Measurements from ENCODE around the gene ANGEL2. TPM values are rescaled to one million over a fixed set of nuclear protein-coding genes. Genes with fewer than 3 reads are reported as not detected.

Gene ANGEL2
- total and polyA plus RNA-seq, 2 experiments from 2014 or later, result 15.2 to 49.6 TPM

DNA sequence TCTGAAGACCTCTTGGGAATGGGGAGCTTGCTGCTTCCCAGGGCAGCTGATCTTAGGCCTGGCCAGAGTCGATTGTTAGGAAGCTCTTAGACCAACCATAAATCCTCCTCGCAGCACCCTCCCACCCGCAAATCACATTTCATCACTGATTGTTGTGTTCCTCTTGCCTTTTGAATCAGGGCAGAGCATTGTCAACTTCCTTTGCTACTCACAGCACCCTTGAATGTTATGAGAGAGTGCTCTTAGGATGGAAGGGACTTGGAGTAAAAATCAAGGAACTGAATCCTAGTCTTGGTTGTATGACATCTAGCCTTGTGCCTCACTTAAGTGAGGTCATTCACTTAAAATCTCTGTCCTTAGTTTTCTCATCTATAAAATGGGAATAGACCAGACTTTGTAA lies 62.3 kb downstream of the ANGEL2 start (continued):
- TF ChIP-seq, protein P1, sequence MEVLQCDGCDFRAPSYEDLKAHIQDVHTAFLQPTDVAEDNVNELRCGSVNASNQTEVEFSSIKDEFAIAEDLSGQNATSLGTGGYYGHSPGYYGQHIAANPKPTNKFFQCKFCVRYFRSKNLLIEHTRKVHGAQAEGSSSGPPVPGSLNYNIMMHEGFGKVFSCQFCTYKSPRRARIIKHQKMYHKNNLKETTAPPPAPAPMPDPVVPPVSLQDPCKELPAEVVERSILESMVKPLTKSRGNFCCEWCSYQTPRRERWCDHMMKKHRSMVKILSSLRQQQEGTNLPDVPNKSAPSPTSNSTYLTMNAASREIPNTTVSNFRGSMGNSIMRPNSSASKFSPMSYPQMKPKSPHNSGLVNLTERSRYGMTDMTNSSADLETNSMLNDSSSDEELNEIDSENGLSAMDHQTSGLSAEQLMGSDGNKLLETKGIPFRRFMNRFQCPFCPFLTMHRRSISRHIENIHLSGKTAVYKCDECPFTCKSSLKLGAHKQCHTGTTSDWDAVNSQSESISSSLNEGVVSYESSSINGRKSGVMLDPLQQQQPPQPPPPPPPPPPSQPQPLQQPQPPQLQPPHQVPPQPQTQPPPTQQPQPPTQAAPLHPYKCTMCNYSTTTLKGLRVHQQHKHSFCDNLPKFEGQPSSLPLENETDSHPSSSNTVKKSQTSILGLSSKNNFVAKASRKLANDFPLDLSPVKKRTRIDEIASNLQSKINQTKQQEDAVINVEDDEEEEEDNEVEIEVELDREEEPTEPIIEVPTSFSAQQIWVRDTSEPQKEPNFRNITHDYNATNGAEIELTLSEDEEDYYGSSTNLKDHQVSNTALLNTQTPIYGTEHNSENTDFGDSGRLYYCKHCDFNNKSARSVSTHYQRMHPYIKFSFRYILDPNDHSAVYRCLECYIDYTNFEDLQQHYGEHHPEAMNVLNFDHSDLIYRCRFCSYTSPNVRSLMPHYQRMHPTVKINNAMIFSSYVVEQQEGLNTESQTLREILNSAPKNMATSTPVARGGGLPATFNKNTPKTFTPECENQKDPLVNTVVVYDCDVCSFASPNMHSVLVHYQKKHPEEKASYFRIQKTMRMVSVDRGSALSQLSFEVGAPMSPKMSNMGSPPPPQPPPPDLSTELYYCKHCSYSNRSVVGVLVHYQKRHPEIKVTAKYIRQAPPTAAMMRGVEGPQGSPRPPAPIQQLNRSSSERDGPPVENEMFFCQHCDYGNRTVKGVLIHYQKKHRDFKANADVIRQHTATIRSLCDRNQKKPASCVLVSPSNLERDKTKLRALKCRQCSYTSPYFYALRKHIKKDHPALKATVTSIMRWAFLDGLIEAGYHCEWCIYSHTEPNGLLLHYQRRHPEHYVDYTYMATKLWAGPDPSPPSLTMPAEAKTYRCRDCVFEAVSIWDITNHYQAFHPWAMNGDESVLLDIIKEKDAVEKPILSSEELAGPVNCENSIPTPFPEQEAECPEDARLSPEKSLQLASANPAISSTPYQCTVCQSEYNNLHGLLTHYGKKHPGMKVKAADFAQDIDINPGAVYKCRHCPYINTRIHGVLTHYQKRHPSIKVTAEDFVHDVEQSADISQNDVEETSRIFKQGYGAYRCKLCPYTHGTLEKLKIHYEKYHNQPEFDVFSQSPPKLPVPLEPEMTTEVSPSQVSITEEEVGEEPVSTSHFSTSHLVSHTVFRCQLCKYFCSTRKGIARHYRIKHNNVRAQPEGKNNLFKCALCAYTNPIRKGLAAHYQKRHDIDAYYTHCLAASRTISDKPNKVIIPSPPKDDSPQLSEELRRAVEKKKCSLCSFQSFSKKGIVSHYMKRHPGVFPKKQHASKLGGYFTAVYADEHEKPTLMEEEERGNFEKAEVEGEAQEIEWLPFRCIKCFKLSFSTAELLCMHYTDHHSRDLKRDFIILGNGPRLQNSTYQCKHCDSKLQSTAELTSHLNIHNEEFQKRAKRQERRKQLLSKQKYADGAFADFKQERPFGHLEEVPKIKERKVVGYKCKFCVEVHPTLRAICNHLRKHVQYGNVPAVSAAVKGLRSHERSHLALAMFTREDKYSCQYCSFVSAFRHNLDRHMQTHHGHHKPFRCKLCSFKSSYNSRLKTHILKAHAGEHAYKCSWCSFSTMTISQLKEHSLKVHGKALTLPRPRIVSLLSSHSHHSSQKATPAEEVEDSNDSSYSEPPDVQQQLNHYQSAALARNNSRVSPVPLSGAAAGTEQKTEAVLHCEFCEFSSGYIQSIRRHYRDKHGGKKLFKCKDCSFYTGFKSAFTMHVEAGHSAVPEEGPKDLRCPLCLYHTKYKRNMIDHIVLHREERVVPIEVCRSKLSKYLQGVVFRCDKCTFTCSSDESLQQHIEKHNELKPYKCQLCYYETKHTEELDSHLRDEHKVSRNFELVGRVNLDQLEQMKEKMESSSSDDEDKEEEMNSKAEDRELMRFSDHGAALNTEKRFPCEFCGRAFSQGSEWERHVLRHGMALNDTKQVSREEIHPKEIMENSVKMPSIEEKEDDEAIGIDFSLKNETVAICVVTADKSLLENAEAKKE (CRISPR knock-in tag; IDR thresholded peaks at IDR 0.05), result no peak
- no peak for TF ChIP-seq JUNB (IDR thresholded peaks at IDR 0.05; ENCODE audit: unreplicated experiment)
- TF ChIP-seq ZNF114 (CRISPR knock-in tag; IDR thresholded peaks at IDR 0.05), result no peak
- TF ChIP-seq, protein P2, sequence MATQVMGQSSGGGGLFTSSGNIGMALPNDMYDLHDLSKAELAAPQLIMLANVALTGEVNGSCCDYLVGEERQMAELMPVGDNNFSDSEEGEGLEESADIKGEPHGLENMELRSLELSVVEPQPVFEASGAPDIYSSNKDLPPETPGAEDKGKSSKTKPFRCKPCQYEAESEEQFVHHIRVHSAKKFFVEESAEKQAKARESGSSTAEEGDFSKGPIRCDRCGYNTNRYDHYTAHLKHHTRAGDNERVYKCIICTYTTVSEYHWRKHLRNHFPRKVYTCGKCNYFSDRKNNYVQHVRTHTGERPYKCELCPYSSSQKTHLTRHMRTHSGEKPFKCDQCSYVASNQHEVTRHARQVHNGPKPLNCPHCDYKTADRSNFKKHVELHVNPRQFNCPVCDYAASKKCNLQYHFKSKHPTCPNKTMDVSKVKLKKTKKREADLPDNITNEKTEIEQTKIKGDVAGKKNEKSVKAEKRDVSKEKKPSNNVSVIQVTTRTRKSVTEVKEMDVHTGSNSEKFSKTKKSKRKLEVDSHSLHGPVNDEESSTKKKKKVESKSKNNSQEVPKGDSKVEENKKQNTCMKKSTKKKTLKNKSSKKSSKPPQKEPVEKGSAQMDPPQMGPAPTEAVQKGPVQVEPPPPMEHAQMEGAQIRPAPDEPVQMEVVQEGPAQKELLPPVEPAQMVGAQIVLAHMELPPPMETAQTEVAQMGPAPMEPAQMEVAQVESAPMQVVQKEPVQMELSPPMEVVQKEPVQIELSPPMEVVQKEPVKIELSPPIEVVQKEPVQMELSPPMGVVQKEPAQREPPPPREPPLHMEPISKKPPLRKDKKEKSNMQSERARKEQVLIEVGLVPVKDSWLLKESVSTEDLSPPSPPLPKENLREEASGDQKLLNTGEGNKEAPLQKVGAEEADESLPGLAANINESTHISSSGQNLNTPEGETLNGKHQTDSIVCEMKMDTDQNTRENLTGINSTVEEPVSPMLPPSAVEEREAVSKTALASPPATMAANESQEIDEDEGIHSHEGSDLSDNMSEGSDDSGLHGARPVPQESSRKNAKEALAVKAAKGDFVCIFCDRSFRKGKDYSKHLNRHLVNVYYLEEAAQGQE (IDR thresholded peaks at IDR 0.05; ENCODE audit: unreplicated experiment), result no peak
- no peak for TF ChIP-seq EZH2 (IDR thresholded peaks at IDR 0.05; ENCODE audit: low read depth, unreplicated experiment)

GRCh38 chr1:212952641-212952976 lies 63.1 kb downstream of the ANGEL2 start:
- Histone ChIP-seq H4K20me1 (replicated peaks; ENCODE audit: insufficient read depth) (peaks cover 57% of the 10 kb centered on the region), H3F3A (replicated peaks; ENCODE audit: low read depth) (peaks cover 40% of the 10 kb centered on the region), H3K27me3 (ENCODE audit: insufficient read depth) (no peaks in the 10 kb centered on the region), H3K27ac (ENCODE audit: low read depth) (peak overlapping the region; percentile 85), H3K36me3 (ENCODE audit: insufficient read depth) (peaks cover 59% of the 10 kb centered on the region), H3K9me2 (ENCODE audit: insufficient read depth) (peaks cover under 1% of the 10 kb centered on the region; the same call in 1 of the 2 replicates), H3K79me2 (replicated peaks; ENCODE audit: insufficient read depth) (peaks cover 73% of the 10 kb centered on the region), H3K4me2 (peak overlapping the region; percentile 85), H2AFZ (no peak overlapping the region), H3K4me1 (ENCODE audit: insufficient read depth) (peaks cover 63% of the 10 kb centered on the region), H3K4me3 (peak overlapping the region; percentile 99)
- ATAC-seq, result no peak
- Mint-ChIP-seq H3K9me3 (peaks cover 14% of the 10 kb centered on the region; the same call in 2 of the 3 replicates), H3K4me1 (peaks cover 57% of the 10 kb centered on the region), H3K27me3 (ENCODE audit: insufficient read depth, low read depth, poor library complexity) (peaks cover 35% of the 10 kb centered on the region), H3K27ac (no peak overlapping the region), H3K4me3 (peak overlapping the region; percentile 80), H3K36me3 (ENCODE audit: low read depth) (peaks cover 76% of the 10 kb centered on the region)
- DNase-seq (ENCODE audit: low spot score), result no peak
- TF ChIP-seq POLR2AphosphoS5 (IDR thresholded peaks at IDR 0.05; ENCODE audit: low read depth) (peak; percentile 51), ETS1 (IDR thresholded peaks at IDR 0.05) (no peak), EZH2phosphoT487 (IDR thresholded peaks at IDR 0.05; ENCODE audit: unreplicated experiment) (no peak), CREB1 (CRISPR knock-in tag; IDR thresholded peaks at IDR 0.05; ENCODE audit: low read depth) (no peak)
